GM08714 (cell line): Measurements from ENCODE around the gene FAM161A.
"Not testable (repeated sequence)": the region's sequence is repeated elsewhere in the genome, so short reads cannot be mapped to it uniquely, and the experiment has no call there.

ENCODE experiments used
- H3K4me3 ChIP-seq: fragments of 200-500 bp; sonication (Bioruptor generic); 2 replicates; pipeline ENCODE4 v1.5.1; 2014; ENCODE audit warnings: mild to moderate bottlenecking, low read length, inconsistent platforms
- ZNF274 ChIP-seq: IDR thresholded peaks from 2 replicates; pipeline ENCODE4 v1.6.1; 2012; ENCODE audit warnings: mild to moderate bottlenecking, low read depth, low read length

FAM161A gene, protein sequence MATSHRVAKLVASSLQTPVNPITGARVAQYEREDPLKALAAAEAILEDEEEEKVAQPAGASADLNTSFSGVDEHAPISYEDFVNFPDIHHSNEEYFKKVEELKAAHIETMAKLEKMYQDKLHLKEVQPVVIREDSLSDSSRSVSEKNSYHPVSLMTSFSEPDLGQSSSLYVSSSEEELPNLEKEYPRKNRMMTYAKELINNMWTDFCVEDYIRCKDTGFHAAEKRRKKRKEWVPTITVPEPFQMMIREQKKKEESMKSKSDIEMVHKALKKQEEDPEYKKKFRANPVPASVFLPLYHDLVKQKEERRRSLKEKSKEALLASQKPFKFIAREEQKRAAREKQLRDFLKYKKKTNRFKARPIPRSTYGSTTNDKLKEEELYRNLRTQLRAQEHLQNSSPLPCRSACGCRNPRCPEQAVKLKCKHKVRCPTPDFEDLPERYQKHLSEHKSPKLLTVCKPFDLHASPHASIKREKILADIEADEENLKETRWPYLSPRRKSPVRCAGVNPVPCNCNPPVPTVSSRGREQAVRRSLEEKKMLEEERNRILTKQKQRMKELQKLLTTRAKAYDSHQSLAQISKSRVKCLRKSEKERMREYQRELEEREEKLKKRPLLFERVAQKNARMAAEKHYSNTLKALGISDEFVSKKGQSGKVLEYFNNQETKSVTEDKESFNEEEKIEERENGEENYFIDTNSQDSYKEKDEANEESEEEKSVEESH

DNA sequence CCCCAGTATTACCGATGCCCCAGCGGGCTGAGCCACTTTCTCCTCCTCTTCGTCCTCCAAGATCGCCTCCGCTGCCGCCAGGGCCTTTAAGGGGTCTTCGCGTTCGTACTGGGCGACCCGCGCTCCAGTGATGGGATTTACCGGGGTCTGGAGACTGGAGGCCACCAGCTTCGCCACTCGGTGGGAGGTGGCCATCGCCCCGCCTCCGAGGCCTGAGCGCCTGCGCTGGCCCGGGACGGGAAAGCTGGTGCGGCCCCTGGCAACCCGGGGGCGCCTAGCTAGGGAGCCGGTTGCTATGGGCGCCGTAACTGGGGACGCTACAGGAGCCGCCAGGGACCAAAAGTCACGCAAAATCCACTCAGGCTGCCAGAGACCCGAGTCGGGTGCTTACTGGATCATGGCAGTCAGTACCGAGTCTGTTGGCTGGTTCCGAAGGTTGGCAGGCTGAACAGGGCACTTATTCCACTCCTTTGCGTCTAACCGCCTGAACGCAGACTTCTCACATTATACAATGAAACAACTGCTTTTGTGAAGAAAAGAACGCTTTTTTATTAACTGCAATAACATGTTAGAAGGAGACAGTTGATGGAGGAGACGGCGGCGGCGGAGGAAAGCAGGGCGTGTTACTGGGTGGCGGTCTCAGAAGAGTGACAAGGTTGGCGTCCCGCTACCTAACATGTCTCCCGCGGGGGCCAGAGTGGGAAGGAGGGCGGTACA, at the start of gene FAM161A:
Gene FAM161A, minus strand, starts transcription at position 214 of the 717 bp plus-strand sequence. Its CDS starts 19 bp downstream, at position 195.
- H3K4me3 ChIP-seq = peak within 1 kb of the TSS; percentile 90
- TF ChIP-seq ZNF274 = no peak

DNA sequence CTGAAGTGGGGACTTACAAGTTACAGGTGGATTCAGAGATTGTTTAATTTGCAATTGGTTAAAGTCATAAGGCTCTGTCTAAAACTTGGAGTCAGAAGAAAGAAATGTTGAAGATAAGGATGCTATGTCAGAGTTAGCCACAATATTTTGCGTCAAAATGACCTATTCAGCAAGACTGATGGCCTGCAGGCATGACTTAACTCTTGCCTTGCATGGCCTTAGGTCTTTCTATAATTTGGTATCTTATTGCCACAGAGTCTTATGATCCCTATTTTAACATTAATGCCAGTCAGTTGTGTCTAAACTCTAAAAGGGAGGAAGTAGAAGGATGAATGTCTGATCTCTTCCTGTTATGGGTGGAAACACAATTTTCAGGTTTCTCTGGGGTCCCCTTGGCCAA, 46.4 kb upstream of the FAM161A start:
- no peak overlapping the region for H3K4me3 ChIP-seq
- no peak for TF ChIP-seq ZNF274

DNA sequence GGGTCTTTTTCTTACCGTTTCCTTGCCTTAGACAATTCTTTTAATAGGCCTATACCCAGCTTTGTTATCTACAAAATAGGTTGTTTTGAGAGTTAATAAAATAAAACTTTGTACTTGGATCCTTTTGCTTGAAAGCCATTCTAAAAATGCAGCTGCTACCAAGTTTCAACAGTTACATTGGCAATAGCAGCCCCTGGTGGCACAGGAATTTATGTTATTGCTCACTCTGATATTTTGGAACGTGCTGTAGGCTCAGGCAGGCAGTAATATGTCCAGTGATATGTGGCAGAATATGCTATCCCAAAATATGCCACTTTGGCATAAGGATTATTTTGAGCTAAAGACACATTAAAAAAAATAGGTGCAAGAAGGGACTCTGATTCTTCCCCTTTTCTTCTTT, 45.0 kb upstream of the FAM161A start:
- TF ChIP-seq ZNF274 = no peak
- H3K4me3 ChIP-seq = no peak overlapping the region

DNA sequence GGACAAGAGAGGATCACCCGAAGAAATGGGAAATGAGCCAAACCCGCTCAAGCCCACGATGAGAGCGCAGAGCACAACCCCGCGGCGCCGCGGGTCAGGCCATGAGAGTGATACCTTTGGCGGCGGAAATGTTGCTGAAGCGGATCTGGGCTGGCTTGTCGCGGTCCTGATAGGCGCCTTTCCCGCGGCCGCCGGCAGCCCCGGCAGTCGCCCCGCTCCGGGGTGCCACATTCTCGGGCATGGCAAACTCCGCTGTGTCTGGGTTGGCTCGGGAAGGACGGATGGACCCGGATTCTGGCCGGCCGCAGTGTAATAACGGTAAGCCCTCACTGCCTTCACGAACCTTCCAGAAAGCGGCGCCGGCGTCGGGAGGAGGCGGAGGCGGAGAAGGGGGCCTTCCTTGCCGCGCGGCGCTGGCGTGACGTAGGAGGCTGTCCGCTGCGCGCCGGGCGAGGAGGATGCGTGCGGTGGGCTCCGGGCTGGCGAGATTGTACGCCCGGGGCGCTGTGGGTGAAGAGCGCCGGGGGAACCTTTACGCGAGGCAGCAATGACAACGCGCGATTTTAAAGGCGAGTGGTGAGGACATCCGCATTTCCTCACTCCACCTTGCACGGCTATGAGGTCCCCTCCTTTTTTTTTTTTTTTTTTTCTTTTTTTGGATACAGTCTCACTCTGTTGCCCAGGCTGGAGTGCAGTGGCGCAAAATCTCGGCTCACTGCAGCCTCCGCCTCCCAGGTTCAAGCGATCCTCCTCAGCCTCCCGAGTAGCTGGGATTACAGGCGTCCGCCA, 34.6 kb upstream of the FAM161A start, which contains the start of gene CCT4:
Gene CCT4, minus strand, starts transcription at position 390 of the 789 bp plus-strand sequence. Its CDS starts 149 bp downstream, at position 241.
- no peak for TF ChIP-seq ZNF274
- peak within 1 kb of the TSS; percentile 99 for H3K4me3 ChIP-seq

DNA sequence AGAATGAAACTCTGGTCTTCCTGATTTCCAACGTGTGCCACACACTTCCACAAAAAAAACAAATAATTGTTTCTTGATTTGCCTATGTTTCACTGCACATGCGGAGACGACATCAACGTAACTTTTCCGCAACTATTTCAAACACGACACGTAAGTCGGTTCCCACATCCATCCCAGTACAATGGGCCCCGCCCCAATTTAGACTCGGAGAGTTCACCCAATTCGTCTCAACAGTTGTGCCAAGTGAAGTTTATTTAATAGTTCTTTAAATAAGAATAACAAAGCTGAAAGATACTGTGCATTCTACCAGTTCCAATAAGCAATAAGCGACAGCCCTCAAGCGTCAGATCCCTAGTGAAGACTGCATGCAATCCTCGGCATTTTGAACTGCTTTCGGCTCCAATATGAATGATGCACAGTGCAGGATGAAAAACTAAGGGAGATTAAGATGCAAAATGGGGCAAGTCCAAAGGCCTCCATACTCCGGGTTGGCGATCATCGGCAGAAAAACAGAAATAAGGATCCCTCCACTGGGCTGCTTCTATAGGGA, 33.9 kb upstream of the FAM161A start:
- peak overlapping the region; percentile 99 for H3K4me3 ChIP-seq
- TF ChIP-seq ZNF274 = no peak

DNA sequence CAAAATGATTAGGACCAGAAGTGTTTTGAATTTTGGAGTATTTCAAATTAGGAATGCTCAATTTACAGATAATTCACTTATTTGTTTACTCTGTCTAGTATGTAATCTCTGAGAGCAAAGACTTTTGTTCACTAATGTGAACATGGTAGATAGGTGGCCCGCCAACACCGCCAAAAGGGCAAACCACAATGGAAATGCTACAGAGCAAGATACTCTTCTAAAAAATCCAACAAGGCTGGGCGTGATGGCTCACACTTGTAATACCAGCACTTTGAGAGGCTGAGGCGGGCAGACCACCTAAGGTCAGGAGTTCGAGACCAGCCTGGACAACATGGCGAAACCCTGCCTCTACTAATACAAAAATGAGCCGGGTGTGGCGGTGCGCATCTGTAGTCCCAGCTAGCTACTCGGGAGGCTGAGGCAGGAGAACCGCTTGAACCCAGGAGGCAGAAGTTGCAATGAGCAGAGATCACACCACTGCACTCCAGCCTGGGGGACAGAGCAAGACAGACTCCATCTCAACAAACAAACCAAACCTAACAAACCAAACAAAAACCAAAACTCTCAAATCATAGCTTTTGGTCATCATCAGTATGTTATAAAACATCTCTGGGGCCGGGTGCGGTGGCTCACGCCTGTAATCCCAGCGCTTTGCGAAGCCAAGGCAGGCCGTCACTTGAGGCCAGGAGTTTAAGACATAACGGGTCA, 32.2 kb upstream of the FAM161A start:
- no peak for TF ChIP-seq ZNF274
- H3K4me3 ChIP-seq = peak overlapping the region; percentile 99

DNA sequence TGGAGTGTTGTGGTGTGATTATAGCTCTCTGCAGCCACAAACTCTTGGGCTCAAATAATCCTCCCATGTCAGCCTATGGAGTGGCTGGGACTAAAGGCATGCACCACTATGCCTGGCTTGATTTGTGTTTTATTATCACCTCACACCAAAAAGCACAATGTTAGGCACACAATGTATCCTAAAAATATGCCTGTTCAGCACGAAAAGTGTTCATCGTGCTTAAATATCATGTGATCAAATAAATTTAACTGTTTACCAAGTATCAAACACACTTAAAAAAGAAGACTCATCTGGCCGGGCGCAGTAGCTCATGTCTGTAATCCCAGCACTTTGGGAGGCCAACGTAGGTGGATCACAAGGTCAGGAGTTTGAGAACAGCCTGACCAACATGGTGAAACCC, 29.0 kb upstream of the FAM161A start:
- no peak for TF ChIP-seq ZNF274

DNA sequence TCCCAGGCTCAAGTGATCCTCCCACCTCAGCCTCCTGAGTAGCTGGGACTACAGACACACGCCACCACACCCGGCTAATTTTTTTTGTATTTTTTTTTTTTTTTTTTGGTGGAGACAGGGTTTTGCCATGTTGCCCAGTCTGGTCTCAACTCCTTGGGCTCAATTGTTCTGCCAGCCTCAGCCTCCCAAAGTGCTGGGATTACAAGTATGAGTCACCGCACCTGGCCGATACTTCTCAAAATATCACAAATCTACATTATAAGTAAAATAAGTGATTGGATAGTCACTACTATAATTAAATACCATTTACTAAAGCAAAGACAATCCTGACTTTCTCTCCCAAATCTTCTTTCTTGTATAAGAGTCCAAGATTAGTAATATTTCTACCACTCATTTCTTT, 25.5 kb upstream of the FAM161A start:
- not testable (repeated sequence) for H3K4me3 ChIP-seq

More for the DNA sequence above, 29.0 kb upstream of the FAM161A start:
- H3K4me3 ChIP-seq = no peak overlapping the region

DNA sequence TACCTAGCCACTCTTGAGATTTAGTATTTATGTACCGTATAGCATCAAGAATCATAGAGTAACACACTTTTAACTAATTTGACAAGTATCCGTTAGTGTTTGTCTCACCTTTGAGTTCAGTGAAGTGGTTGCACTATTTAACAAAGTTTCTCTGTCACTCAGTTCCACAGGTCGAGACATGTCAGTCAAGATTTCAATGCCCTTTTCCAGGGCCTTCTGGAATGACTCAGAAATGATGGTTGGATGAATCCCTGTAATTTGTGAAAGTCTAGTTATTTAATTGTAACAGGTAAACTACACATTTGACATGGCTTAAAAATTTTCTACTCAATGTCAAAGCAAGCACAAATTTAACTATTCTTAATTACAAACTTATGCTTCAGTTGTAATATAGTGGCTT, 24.9 kb upstream of the FAM161A start:
- H3K4me3 ChIP-seq = no peak overlapping the region
- TF ChIP-seq ZNF274 = no peak

DNA sequence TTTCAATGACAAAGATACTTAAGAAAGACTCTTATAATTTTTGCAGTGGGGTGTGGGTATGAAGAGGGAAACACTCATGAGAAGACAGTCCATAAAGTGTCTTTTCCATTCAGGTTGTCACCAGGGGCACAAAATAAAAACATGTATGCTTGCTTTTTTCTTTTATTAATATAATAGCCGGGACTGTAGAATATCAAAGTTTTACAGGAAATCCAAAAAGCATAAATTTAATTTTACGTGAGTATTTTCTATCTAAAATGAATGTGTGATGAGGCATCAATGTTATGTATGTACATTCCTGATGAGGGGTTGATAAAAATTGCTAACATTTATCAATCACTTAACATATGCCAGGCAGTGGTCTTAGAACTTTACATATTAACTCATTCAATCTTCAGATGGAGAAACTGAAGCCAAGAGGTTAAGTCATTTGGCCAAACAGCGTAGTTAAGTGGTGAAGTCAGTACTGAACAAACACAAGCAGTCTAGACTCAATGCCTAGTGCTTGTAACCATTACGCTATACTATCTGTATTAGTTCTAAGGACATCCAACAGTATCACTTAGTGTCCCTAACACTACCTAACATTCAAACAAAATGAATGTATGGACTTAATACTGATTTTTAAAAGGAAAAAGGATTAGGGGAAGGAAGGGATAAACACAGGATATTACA, 23.8 kb upstream of the FAM161A start:
- TF ChIP-seq ZNF274 = no peak
- H3K4me3 ChIP-seq = no peak overlapping the region

DNA sequence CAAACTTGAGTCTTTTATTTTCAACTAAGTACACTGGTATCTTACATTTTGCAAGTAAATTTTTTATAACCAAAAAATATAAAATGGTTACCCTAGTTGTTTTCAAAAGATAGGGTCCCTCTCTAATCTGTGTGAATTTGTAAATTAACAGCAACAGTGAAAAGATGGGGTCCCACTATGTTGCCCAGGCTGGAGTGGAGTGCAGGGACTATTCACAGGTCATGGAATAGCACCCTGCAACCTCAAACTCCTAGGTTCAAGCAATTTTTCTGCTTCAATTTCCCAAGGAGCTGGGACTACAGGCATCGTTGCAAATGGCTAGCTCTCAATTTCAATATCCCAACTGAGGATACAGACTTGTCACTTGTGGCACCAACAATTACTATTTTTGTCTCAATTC, 22.5 kb upstream of the FAM161A start:
- no peak for TF ChIP-seq ZNF274
- no peak overlapping the region for H3K4me3 ChIP-seq

DNA sequence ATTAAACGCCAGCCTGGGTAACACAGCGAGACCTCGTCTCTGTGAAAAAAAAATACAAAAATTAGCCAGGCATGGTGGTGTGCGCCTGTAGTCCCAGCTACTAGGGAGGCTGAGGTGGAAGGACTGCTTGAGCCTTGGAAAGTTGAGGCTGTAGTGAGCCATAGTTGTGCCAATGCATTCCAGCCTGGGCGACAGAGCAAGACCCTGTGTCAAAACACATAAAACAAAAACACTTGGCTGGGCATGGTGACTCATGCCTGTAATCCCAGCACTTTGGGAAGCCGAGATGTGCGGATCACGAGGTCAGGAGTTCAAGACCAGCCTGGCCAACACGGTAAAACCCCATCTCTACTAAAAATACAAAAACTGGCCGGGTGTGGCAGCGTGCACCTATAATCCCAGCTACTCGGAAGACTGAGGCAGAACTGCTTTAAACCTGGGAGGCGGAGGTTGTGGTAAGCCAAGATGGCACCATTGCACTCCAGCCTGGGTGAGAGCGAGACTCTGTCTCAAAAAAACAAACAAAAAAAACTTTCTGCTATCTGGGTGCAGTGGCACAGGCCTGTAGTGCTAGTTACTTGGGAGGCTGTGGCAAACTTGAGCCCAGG, 12.7 kb upstream of the FAM161A start:
- H3K4me3 ChIP-seq = not testable (repeated sequence)
